Neural cell (in vitro differentiated cells): ENCODE data around the gene SLPI. TPM values are rescaled to one million over a fixed set of nuclear protein-coding genes. Genes with fewer than 3 reads are reported as not detected.

Source experiments
- H2AFZ ChIP-seq: fragments of 200-600, 300-800 bp; sonication (generic), shearing (Covaris generic); 2 replicates; pipeline ENCODE4 v1.6.0; 2014; ENCODE audit warnings: low read depth, mild to moderate bottlenecking, antibody characterized with exemption, low read length, moderate library complexity
- H3F3A ChIP-seq: fragments of 200-600 bp; shearing (Covaris generic); 2 replicates; pipeline ENCODE4 v1.6.1; 2016; ENCODE audit warnings: mild to moderate bottlenecking, moderate library complexity, mixed read lengths, antibody characterized with exemption, low read length; ENCODE audit not compliant: insufficient read depth, poor library complexity, severe bottlenecking
- H3K27ac ChIP-seq: fragments of 200-600, 300-800 bp; sonication (generic), shearing (Covaris generic); 2 replicates; pipeline ENCODE4 v1.5.1; 2014; ENCODE audit warnings: mild to moderate bottlenecking, low read length, moderate library complexity
- H3K27me3 ChIP-seq: fragments of 300-800, 200-600 bp; sonication (generic), shearing (Covaris generic); 2 replicates; pipeline ENCODE4 v1.6.0; 2014; ENCODE audit warnings: mild to moderate bottlenecking, low read depth, low read length, moderate library complexity; ENCODE audit not compliant: insufficient read depth
- H3K36me3 ChIP-seq: fragments of 300-800, 200-600 bp; sonication (generic), shearing (Covaris generic); 2 replicates; pipeline ENCODE4 v1.5.1; 2014; ENCODE audit warnings: mild to moderate bottlenecking, antibody characterized with exemption, low read length, moderate library complexity; ENCODE audit not compliant: insufficient read depth
- H3K4me2 ChIP-seq: fragments of 300-800, 200-600 bp; sonication (generic), shearing (Covaris generic); 2 replicates; pipeline ENCODE4 v1.6.0; 2014; ENCODE audit warnings: mild to moderate bottlenecking, low read length
- H3K4me3 ChIP-seq: fragments of 300-800, 200-600 bp; sonication (generic), shearing (Covaris generic); 2 replicates; pipeline ENCODE4 v1.5.1; 2014; ENCODE audit warnings: mild to moderate bottlenecking, low read length, moderate library complexity
- H3K79me2 ChIP-seq: fragments of 200-600 bp; shearing (Covaris generic); replicated peaks from 2 replicates; pipeline ENCODE4 v1.6.0; 2014; ENCODE audit warnings: mild to moderate bottlenecking, low read length, moderate library complexity; ENCODE audit not compliant: insufficient read depth
- H3K9ac ChIP-seq: fragments of 300-800, 200-600 bp; sonication (generic), shearing (Covaris generic); 2 replicates; pipeline ENCODE4 v1.6.1; 2016; ENCODE audit warnings: mild to moderate bottlenecking, low read length, mixed read lengths
- H3K9me2 ChIP-seq: fragments of 200-600 bp; shearing (Covaris generic); 2 replicates; pipeline ENCODE4 v1.6.1; 2016; ENCODE audit warnings: mild to moderate bottlenecking, low read length, mixed read lengths; ENCODE audit not compliant: insufficient read depth
- H3K9me3 ChIP-seq: fragments of 200-600, 300-800 bp; sonication (generic), shearing (Covaris generic); 2 replicates; pipeline ENCODE4 v1.6.1; 2016; ENCODE audit warnings: mild to moderate bottlenecking, mixed run types, low read length, moderate library complexity, mixed read lengths
- H4K20me1 ChIP-seq: fragments of 200-600 bp; shearing (Covaris generic); 2 replicates; pipeline ENCODE4 v1.6.1; 2016; ENCODE audit warnings: mild to moderate bottlenecking, mixed run types; ENCODE audit not compliant: insufficient read depth
- CTCF ChIP-seq: fragments of 450-650 bp; IDR thresholded peaks from 2 replicates; pipeline ENCODE4 v1.5.1; 2014; ENCODE audit warnings: antibody characterized with exemption, mild to moderate bottlenecking, moderate library complexity; ENCODE audit not compliant: poor library complexity, severe bottlenecking
- EP300 ChIP-seq: fragments of 450-650 bp; conservative IDR thresholded peaks from 2 replicates; pipeline ENCODE4 v1.6.1; 2014; ENCODE audit warnings: antibody characterized with exemption, mild to moderate bottlenecking, moderate library complexity; ENCODE audit not compliant: poor library complexity, severe bottlenecking
- EZH2 ChIP-seq: fragments of 200-600, 300-800 bp; shearing (Covaris generic), sonication (generic); IDR thresholded peaks from 2 replicates; pipeline ENCODE4 v1.6.1; 2014; ENCODE audit warnings: antibody characterized with exemption, low read length, borderline replicate concordance, mild to moderate bottlenecking; ENCODE audit not compliant: insufficient read depth, poor library complexity, severe bottlenecking
- MXI1 ChIP-seq: fragments of 450-650 bp; conservative IDR thresholded peaks from 2 replicates; pipeline ENCODE4 v1.6.1; 2014; ENCODE audit warnings: antibody characterized with exemption, mild to moderate bottlenecking; ENCODE audit not compliant: poor library complexity, severe bottlenecking
- POLR2AphosphoS5 ChIP-seq: IDR thresholded peaks from 2 replicates; pipeline ENCODE4 v1.6.1; 2012
- RAD21 ChIP-seq: fragments of 450-650 bp; conservative IDR thresholded peaks from 2 replicates; pipeline ENCODE4 v1.6.1; 2014; ENCODE audit warnings: antibody characterized with exemption, mild to moderate bottlenecking, moderate library complexity
- REST ChIP-seq: IDR thresholded peaks from 2 replicates; pipeline ENCODE4 v1.6.1; 2012; ENCODE audit warnings: borderline replicate concordance
- SMC3 ChIP-seq: fragments of 450-650 bp; conservative IDR thresholded peaks from 2 replicates; pipeline ENCODE4 v1.6.1; 2014; ENCODE audit warnings: antibody characterized with exemption, mild to moderate bottlenecking, moderate library complexity; ENCODE audit not compliant: poor library complexity
- TAF1 ChIP-seq: IDR thresholded peaks from 2 replicates; pipeline ENCODE4 v1.6.1; 2012; ENCODE audit warnings: low read depth
- polyA plus RNA-seq: library from polyadenylated mRNA; depleted of rRNA; stranded (reverse); fragments of >200 nt; gene quantifications from 2 replicates; pipeline ENCODE4 v1.2.3, GENCODE V29; 2014

Gene SLPI
- polyA plus RNA-seq, 1 donor from 2014 or later, result not detected

GRCh38 chr20:45279992-45280391 lies 25.6 kb upstream of the SLPI start:
- no peak overlapping the region for H3K4me2 ChIP-seq
- H3K27ac ChIP-seq, result no peak overlapping the region
- no peaks in the 10 kb centered on the region for H3F3A ChIP-seq
- H3K9me2 ChIP-seq, result no peaks in the 10 kb centered on the region
- H3K9me3 ChIP-seq, result no peaks in the 10 kb centered on the region
- H2AFZ ChIP-seq, result no peak overlapping the region
- no peaks in the 10 kb centered on the region for H3K36me3 ChIP-seq
- no peaks in the 10 kb centered on the region for H4K20me1 ChIP-seq
- H3K4me3 ChIP-seq, result no peak overlapping the region
- H3K79me2 ChIP-seq, result no peaks in the 10 kb centered on the region
- no peak overlapping the region for H3K9ac ChIP-seq
- no peaks in the 10 kb centered on the region for H3K27me3 ChIP-seq
- no peak for TF ChIP-seq RAD21
- no peak for TF ChIP-seq TAF1
- TF ChIP-seq EP300, result no peak
- no peak for TF ChIP-seq REST
- no peak for TF ChIP-seq SMC3

GRCh38 chr20:45275338-45275737 lies 21.0 kb upstream of the SLPI start:
- Histone ChIP-seq H3K27me3 (no peaks in the 10 kb centered on the region), H3K4me2 (no peak overlapping the region), H3K9ac (no peak overlapping the region), H3K79me2 (no peaks in the 10 kb centered on the region), H3K9me2 (no peaks in the 10 kb centered on the region), H4K20me1 (no peaks in the 10 kb centered on the region), H3F3A (no peaks in the 10 kb centered on the region), H3K27ac (no peak overlapping the region), H2AFZ (no peak overlapping the region), H3K36me3 (no peaks in the 10 kb centered on the region), H3K9me3 (no peaks in the 10 kb centered on the region), H3K4me3 (no peak overlapping the region)
- TF ChIP-seq MXI1 (no peak), REST (no peak), EZH2 (no peak), POLR2AphosphoS5 (no peak), EP300 (no peak), CTCF (no peak), RAD21 (no peak), SMC3 (no peak), TAF1 (no peak)
